GM10266 (cell line): ENCODE data around the gene CAGE1.
"Not testable (repeated sequence)": the region's sequence is repeated elsewhere in the genome, so short reads cannot be mapped to it uniquely, and the experiment has no call there.

Experiments
- DNase-seq: peaks from one replicate; pipeline ENCODE4 v3.0.0; 2012; ENCODE audit errors: extremely low spot score
- TF ChIP-seq, protein P1 (sequence below): IDR thresholded peaks from 2 replicates; pipeline ENCODE4 v1.5.1; 2012; ENCODE audit warnings: mild to moderate bottlenecking, low read depth; ENCODE audit not compliant: control insufficient read depth, insufficient read depth; ENCODE audit errors: missing control alignments

The CAGE1 gene

GRCh38 chr6:7325750-7326149 is 63.8 kb downstream of the CAGE1 start:
- TF ChIP-seq, protein P1, sequence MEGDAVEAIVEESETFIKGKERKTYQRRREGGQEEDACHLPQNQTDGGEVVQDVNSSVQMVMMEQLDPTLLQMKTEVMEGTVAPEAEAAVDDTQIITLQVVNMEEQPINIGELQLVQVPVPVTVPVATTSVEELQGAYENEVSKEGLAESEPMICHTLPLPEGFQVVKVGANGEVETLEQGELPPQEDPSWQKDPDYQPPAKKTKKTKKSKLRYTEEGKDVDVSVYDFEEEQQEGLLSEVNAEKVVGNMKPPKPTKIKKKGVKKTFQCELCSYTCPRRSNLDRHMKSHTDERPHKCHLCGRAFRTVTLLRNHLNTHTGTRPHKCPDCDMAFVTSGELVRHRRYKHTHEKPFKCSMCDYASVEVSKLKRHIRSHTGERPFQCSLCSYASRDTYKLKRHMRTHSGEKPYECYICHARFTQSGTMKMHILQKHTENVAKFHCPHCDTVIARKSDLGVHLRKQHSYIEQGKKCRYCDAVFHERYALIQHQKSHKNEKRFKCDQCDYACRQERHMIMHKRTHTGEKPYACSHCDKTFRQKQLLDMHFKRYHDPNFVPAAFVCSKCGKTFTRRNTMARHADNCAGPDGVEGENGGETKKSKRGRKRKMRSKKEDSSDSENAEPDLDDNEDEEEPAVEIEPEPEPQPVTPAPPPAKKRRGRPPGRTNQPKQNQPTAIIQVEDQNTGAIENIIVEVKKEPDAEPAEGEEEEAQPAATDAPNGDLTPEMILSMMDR = no peak
- no peak for DNase-seq

- TF ChIP-seq, protein P1 = no peak
- no peak for DNase-seq
Observed at GRCh38 chr6:7324520-7324919, 65.0 kb downstream of the CAGE1 start.

DNA sequence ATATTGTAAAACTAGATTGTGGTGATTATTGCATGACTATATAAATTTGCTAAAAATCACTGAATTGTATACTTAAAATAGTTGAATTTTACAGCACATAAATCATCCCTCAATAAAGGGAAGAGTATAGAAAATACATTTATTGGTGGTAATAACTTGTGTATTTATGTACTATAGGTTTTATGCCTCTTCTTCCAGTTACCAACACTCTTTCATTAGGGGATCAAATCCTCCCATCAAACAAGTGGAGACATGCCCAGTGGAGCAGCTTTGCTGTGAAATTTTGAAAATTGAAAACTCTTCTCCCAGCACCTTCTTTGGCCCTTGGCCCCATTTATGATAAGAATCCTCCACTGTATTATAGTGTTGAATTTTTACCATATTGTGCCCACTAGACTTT is 66.5 kb downstream of the CAGE1 start:
- DNase-seq = no peak
- TF ChIP-seq, protein P1 = no peak

- DNase-seq = not testable (repeated sequence)
Observed at GRCh38 chr6:7321866-7322265, 67.7 kb downstream of the CAGE1 start.

- not testable (repeated sequence) for DNase-seq
Observed at GRCh38 chr6:7319406-7319805, 70.1 kb downstream of the CAGE1 start.

GRCh38 chr6:7317538-7317937 is 72.0 kb downstream of the CAGE1 start:
- DNase-seq = no peak
- TF ChIP-seq, protein P1 = no peak

GRCh38 chr6:7316658-7317533 is 72.6 kb downstream of the CAGE1 start:
- no peak for DNase-seq
- TF ChIP-seq, protein P1 = no peak

DNA sequence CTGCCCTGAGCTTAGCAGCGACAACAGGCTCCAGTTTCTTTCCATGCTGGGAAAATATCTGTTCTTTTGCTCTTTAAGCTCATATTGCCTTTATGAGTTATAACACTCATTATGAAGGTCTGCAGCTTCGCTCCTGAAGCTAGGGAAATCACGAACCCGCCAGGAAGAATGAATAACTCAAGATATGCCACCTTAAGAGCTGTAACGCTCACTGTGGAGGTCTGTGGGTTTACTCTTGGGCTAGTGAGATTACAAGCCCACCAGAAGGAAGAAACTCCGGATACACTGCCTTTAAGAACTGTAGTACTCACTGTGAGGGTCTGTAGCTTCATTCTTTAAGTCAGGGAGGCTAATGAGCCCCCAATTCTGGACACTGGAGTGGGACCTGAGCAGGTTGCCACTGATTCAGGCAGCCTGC is 73.6 kb downstream of the CAGE1 start:
- no peak for DNase-seq

DNA sequence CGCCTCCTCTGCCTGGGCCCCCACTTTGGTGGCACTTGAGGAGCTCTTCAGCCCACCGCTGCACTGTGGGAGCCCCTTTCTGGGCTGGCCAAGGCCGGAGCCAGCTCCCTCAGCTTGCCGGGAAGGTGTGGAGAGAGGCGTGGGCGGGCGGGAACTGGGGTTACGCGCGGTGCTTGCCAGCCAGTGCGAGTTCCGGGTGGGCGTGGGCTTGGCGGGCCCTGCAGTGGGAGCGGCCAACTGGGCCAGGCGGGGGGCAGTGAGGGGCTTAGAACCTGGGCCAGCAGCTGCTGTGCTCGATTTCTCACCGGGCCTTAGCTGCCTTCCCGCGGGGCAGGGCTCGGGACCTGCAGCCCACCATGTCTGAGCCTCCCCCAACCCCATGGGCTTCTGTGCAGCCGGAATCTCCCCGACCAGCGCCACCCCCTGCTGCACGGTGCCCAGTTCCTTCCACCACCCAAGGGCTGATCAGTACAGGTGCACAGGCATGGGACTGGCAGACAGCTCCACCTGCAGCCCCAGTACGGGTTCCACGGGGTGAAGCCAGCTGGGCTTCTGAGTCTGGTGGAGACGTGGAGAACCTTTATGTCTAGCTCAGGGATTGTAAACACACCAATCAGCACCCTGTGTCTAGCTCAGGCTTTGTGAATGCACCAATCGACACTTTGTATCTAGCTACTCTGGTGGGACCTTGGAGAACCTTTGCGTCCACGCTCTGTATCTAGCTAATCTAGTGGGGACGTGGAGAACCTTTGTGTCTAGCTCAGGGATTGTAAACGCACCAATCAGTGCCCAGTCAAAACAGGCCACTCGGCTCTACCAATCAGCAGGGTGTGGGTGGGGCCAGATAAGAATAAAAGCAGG is 74.2 kb downstream of the CAGE1 start:
- not testable (repeated sequence) for DNase-seq

More for the DNA sequence above, 73.6 kb downstream of the CAGE1 start:
- TF ChIP-seq, protein P1 = no peak
